Posterior vena cava (tissue), 2 donors: Measurements from ENCODE around the gene MACO1. TPM values are rescaled to one million over a fixed set of nuclear protein-coding genes. Genes with fewer than 3 reads are reported as not detected.

Experiments
- DNase-seq: peaks from one replicate; pipeline ENCODE4 v3.0.0-alpha.2; 2020; ENCODE audit warnings: low spot score
- intact Hi-C, 2 donors: fragments of 100-400 bp; cut with DNase I; formaldehyde crosslinking; loops; one replicate each; pipeline versions ENCODE4 v1.14.1 to v1.14.2; 2022 to 2023
- total RNA-seq, 2 donors: library from RNA; stranded (reverse); fragmentation: NEBNext Ultra II Directional; extraction: Animal tissue kit (Norgen Biotek cat#: 25700); gene quantifications; one replicate each; pipeline ENCODE4 v1.2.1, GENCODE V29; 2021
- donor health status: DM: yes; HTN: yes; CAD: no.
- donor health status: DM: yes; HTN: yes; CAD: no.

Gene MACO1
- total RNA-seq, 2 donors from 2014 or later: 14.8 to 16.1 TPM

GRCh38 chr1:25549273-25550154 is 118.8 kb downstream of the MACO1 start:
- intact Hi-C loops: no loop called here
- no peak for DNase-seq

Other genes with a start within 250 kb of the MACO1 start
- 10 to 100 TPM; 35.7 to 38.0 TPM for gene SYF2, start 198.4 kb upstream of the MACO1 start, total RNA-seq
- 10 to 100 TPM; 67.5 to 90.0 TPM for gene RSRP1, start 183.4 kb upstream of the MACO1 start, total RNA-seq
- not detected for gene RHD, start 158.4 kb upstream of the MACO1 start, total RNA-seq
- 100 to 1,000 TPM in 1 of 2 donors, 10 to 100 TPM in 1; 91.0 to 112 TPM for gene TMEM50A, start 92.6 kb upstream of the MACO1 start, total RNA-seq
- gene RHCE, start 10.1 kb upstream of the MACO1 start, total RNA-seq: not detected
- gene LDLRAP1, start 112.7 kb downstream of the MACO1 start, total RNA-seq: 10 to 100 TPM; 11.3 to 13.7 TPM
- 10 to 100 TPM; 15.0 to 29.4 TPM for gene MAN1C1, start 185.9 kb downstream of the MACO1 start, total RNA-seq